Measurements from ENCODE around the gene NT5C. TPM values are rescaled to one million over a fixed set of nuclear protein-coding genes. Genes with fewer than 3 reads are reported as not detected.

Gene NT5C
- total RNA-seq, 4 donors from 2014 or later: 62.8 to 111 (median 68.0) TPM

DNA sequence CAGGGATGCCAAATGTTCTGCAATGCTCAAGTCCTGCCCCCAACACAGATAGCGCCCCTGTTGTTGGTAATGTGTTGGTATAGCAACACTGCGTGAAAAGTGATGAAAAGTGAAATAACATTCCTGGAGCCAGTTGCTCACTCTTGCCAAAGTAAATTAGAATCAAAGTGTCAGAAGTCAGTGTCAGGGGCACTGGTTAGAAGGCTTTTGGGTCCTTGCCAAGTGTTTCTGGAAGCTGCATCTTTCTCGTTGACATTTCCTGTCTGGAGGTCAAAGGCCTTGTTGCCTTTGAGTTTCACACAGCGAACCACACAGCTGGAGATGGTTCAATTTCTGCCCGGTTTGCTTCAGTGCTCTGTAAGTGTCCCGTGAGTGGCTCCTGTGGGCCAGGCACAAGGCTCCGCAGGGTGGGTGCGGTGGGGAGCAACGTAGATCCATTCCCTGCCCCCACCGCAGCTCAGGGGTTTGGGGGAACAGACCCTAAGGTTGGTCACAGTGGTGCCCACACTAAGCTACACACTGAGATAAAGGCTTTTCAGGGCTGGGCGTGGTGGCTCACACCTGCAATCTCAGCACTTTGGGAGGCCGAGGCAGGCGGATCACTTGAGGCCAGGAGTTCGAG, 47.4 kb downstream of the NT5C start:
- no peak overlapping the region for H3K4me3 ChIP-seq
- no peak for ATAC-seq
- H3K36me3 ChIP-seq: no peaks in the 10 kb centered on the region
- H3K27me3 ChIP-seq: no peaks in the 10 kb centered on the region
- no peak overlapping the region for H3K27ac ChIP-seq
- no peak for DNase-seq
- H3K4me1 ChIP-seq: peaks cover 15 to 23% of the 10 kb centered on the region in 2 donors
- no peaks in the 10 kb centered on the region for H3K9me3 ChIP-seq
- intact Hi-C loops (cut with DNase I; ENCODE audit: low total_unique reads): no loop called here
- TF ChIP-seq POLR2A (IDR thresholded peaks at IDR 0.05): no peak
- TF ChIP-seq, protein P1, sequence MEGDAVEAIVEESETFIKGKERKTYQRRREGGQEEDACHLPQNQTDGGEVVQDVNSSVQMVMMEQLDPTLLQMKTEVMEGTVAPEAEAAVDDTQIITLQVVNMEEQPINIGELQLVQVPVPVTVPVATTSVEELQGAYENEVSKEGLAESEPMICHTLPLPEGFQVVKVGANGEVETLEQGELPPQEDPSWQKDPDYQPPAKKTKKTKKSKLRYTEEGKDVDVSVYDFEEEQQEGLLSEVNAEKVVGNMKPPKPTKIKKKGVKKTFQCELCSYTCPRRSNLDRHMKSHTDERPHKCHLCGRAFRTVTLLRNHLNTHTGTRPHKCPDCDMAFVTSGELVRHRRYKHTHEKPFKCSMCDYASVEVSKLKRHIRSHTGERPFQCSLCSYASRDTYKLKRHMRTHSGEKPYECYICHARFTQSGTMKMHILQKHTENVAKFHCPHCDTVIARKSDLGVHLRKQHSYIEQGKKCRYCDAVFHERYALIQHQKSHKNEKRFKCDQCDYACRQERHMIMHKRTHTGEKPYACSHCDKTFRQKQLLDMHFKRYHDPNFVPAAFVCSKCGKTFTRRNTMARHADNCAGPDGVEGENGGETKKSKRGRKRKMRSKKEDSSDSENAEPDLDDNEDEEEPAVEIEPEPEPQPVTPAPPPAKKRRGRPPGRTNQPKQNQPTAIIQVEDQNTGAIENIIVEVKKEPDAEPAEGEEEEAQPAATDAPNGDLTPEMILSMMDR (IDR thresholded peaks at IDR 0.05 in 4 of 5, conservative IDR thresholded peaks at IDR 0.05 in 1 of 5): no peak
- in situ Hi-C loops (cut with MboI; ENCODE audit: low sequenced_read_pairs in 4 of 4): no loop called here

DNA sequence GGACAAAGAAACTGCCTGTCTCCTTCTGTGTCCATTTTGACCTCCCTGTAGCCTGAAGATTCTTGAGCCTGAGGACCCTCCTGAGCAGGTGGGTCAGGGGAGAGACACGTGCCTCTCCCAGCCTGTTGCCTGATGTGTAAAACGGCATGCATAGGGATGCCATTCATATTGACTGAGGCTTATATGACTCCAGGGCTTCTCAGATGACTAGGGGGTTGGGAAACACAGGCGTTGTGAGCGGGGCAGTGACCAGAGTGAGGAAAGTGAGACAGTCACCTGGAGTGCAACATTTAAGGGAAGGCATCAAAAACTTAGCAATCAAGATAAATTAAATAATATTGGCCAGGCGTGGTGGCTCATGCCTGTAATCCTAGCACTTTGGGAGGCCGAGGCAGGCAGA, 48.9 kb downstream of the NT5C start:
- TF ChIP-seq POLR2A (IDR thresholded peaks at IDR 0.05): no peak
- TF ChIP-seq, protein P1 (IDR thresholded peaks at IDR 0.05 in 4 of 5, conservative IDR thresholded peaks at IDR 0.05 in 1 of 5): no peak

DNA sequence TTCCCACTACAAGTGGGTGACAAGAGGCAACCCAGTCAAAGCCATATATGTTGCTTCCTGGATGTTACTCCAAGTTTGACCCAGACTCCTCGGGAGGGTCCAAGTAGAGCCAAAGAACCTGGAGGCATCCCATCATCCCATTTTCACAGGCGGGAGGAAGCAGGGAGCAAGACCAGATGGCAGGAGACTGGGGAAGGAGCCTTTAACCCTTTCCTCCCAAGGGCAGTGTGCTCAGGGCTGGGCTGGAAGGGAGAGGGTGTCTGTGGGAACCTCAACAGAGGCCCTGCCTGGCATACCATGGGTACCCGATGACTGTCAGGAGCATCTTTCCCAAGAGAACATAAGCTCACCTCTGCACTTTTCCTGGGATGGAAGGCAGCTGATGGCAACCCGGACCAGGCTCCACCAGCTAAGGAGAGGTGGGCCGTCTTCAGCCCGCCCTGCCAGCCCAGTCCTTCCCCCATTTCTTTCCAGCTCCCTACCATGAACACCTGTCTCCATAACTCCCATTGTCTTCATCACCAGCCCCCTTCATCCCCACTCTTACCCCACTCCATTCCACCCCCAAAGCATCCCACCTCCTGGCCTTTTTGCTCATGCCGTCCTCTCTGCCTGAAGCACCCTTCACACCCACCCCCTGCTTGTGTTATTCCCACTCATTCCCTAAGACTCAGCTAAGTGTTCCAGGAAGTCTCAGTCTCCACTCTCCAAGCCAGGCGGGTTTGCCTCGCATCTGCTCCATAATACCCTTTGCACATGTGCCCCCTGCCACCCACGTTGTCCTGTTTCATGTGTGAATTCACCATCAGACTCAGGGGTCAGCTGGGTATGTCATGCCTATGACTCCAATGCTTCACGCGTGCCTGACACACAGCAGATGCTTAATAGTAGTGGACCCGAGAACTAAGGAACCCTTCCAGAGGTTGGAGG, 49.7 kb downstream of the NT5C start:
- in situ Hi-C loops (cut with MboI; ENCODE audit: low sequenced_read_pairs in 4 of 4): no loop called here
- TF ChIP-seq POLR2A (IDR thresholded peaks at IDR 0.05): no peak
- TF ChIP-seq, protein P1 (IDR thresholded peaks at IDR 0.05 in 4 of 5, conservative IDR thresholded peaks at IDR 0.05 in 1 of 5): no peak
- intact Hi-C loops (cut with DNase I; ENCODE audit: low total_unique reads): no loop called here

More for the DNA sequence above, 48.9 kb downstream of the NT5C start:
- Histone ChIP-seq H3K36me3 (no peaks in the 10 kb centered on the region), H3K4me3 (no peak overlapping the region), H3K27me3 (no peaks in the 10 kb centered on the region), H3K4me1 (peaks cover 15% of the 10 kb centered on the region in 2 donors), H3K9me3 (no peaks in the 10 kb centered on the region), H3K27ac (no peak overlapping the region)
- no peak for ATAC-seq
- DNase-seq: no peak
- in situ Hi-C loops (cut with MboI; ENCODE audit: low sequenced_read_pairs in 4 of 4) (no loop called here), intact Hi-C loops (cut with DNase I; ENCODE audit: low total_unique reads) (no loop called here)

More for the DNA sequence above, 49.7 kb downstream of the NT5C start:
- DNase-seq: no peak
- H3K27ac ChIP-seq: no peak overlapping the region
- no peak overlapping the region for H3K4me3 ChIP-seq
- ATAC-seq: no peak
- H3K9me3 ChIP-seq: no peaks in the 10 kb centered on the region
- H3K4me1 ChIP-seq: peaks cover 13 to 14% of the 10 kb centered on the region in 2 donors
- no peaks in the 10 kb centered on the region for H3K27me3 ChIP-seq
- no peaks in the 10 kb centered on the region for H3K36me3 ChIP-seq

Other genes with a start within 250 kb of the NT5C start
- gene FADS6, start 238.1 kb downstream of the NT5C start, total RNA-seq: not detected
- not detected for gene USH1G, start 208.5 kb downstream of the NT5C start, total RNA-seq
- gene OTOP2, start 207.5 kb downstream of the NT5C start, total RNA-seq: under 1 TPM in 1 of 4 donors, not detected in 3; 0.19 TPM
- not detected for gene OTOP3, start 195.8 kb downstream of the NT5C start, total RNA-seq
- 1 to 10 TPM; 2.2 to 4.3 (median 2.9) TPM for gene HID1, start 159.0 kb downstream of the NT5C start, total RNA-seq
- gene CDR2L, start 144.1 kb downstream of the NT5C start, total RNA-seq: 1 to 10 TPM; 1.3 to 3.6 (median 2.6) TPM
- 100 to 1,000 TPM in 3 of 4 donors, 10 to 100 TPM in 1; 97.9 to 141 (median 107) TPM for gene MRPL58, start 119.1 kb downstream of the NT5C start, total RNA-seq
- gene ATP5PD, start 84.8 kb downstream of the NT5C start, total RNA-seq: 100 to 1,000 TPM; 377 to 495 (median 491) TPM
- gene KCTD2, start 84.5 kb downstream of the NT5C start, total RNA-seq: 10 to 100 TPM; 29.4 to 51.1 (median 41.8) TPM
- gene SLC16A5, start 43.8 kb downstream of the NT5C start, total RNA-seq: 1 to 10 TPM; 1.5 to 7.9 (median 6.9) TPM
- 1 to 10 TPM; 2.0 to 4.4 (median 3.0) TPM for gene ARMC7, start 21.8 kb downstream of the NT5C start, total RNA-seq
- gene JPT1, start 22.8 kb upstream of the NT5C start, total RNA-seq: 100 to 1,000 TPM in 1 of 4 donors, 10 to 100 TPM in 3; 35.5 to 113 (median 71.8) TPM
- 10 to 100 TPM; 36.7 to 45.1 (median 43.3) TPM for gene SUMO2, start 51.2 kb upstream of the NT5C start, total RNA-seq
- 10 to 100 TPM in 3 of 4 donors, 1 to 10 TPM in 1; 9.4 to 27.7 (median 13.6) TPM for gene NUP85, start 73.9 kb upstream of the NT5C start, total RNA-seq
- gene GGA3, start 129.9 kb upstream of the NT5C start, total RNA-seq: 10 to 100 TPM; 31.3 to 42.3 (median 35.3) TPM
- gene MRPS7, start 130.1 kb upstream of the NT5C start, total RNA-seq: 100 to 1,000 TPM in 1 of 4 donors, 10 to 100 TPM in 3; 68.5 to 118 (median 82.6) TPM
- 10 to 100 TPM; 50.5 to 96.1 (median 72.4) TPM for gene MIF4GD, start 139.5 kb upstream of the NT5C start, total RNA-seq
- 10 to 100 TPM in 3 of 4 donors, 1 to 10 TPM in 1; 6.1 to 18.7 (median 14.4) TPM for gene SLC25A19, start 157.7 kb upstream of the NT5C start, total RNA-seq

Measured in gastrocnemius medialis (tissue), 4 donors.